HepG2 (cell line): ENCODE data around the gene STKLD1. TPM values are rescaled to one million over a fixed set of nuclear protein-coding genes. Genes with fewer than 3 reads are reported as not detected.

Experiments used
- ATAC-seq: fragments of 200-7000 bp; cut with Tn5 transposase; 3 replicates; pipeline ENCODE4 v1.9.1; 2020; ENCODE audit warnings: mild to moderate bottlenecking, moderate library complexity
- BruUV-seq: library from RNA; stranded (reverse); fragments of 400-500 nt; replicated peaks from 2 replicates; lab custom pipeline; 2021; lab: Mats Ljungman, UMichigan
- CTCF ChIA-PET: fragments of 300-600 bp; formaldehyde crosslinking; extraction: SDS; loops from one replicate; lab custom pipeline; 2021; ENCODE audit warnings: low total read pairs, inconsistent platforms, low intra/inter-chr PET ratio; lab: Yijun Ruan, JAX
- POLR2A ChIA-PET: fragments of 350-600 bp; sonication (Branson Sonifier 250); formaldehyde crosslinking; loops from one replicate; lab custom pipeline; 2020; ENCODE audit warnings: antibody characterized with exemption, inconsistent platforms; lab: Yijun Ruan, JAX
- DNase-seq: peaks from one replicate; pipeline ENCODE4 v3.0.0-alpha.2; 2015; ENCODE audit warnings: low spot score
- FAIRE-seq: peaks from 3 replicates; lab custom pipeline; 2011; peaks lifted over from hg19 to GRCh38; lab: Jason Lieb, UNC
- H2AFZ ChIP-seq: one replicate; pipeline ENCODE4 v1.6.1; 2011; ENCODE audit warnings: low read length, inconsistent platforms
- H3K27ac ChIP-seq: fragments of 300-600 bp; 3 replicates; pipeline ENCODE4 v1.8.0; 2011; ENCODE audit warnings: mixed run types, mild to moderate bottlenecking, mixed read lengths, low read length, inconsistent platforms; ENCODE audit not compliant: insufficient read depth; ENCODE audit errors: extremely low read length
- H3K27me3 ChIP-seq, 2 experiments: fragments of 200-600 bp in 1 of 2; 2 replicates in 1 of 2; 3 replicates in 1 of 2; pipeline versions ENCODE4 v1.6.0 to v1.8.0; 2011; ENCODE audit warnings: low read length in 2 of 2, mild to moderate bottlenecking in 2 of 2, moderate library complexity in 2 of 2, inconsistent platforms in 1 of 2; ENCODE audit not compliant: insufficient read depth in 2 of 2, control insufficient read depth in 1 of 2
- H3K36me3 ChIP-seq, 2 experiments: fragments of 200-600 bp in 1 of 2; replicated peaks in 1 of 2; 2 replicates in 1 of 2; 3 replicates in 1 of 2; pipeline versions ENCODE4 v1.5.1 to v1.8.0; 2011; ENCODE audit warnings: low read length in 2 of 2, inconsistent platforms in 1 of 2; ENCODE audit not compliant: insufficient read depth in 2 of 2, control insufficient read depth in 1 of 2
- H3K4me1 ChIP-seq: 2 replicates; pipeline ENCODE4 v1.5.1; 2012; ENCODE audit warnings: low read length, inconsistent platforms; ENCODE audit not compliant: insufficient read depth
- H3K4me2 ChIP-seq: 2 replicates; pipeline ENCODE4 v1.6.0; 2011; ENCODE audit warnings: low read depth, low read length, inconsistent platforms
- H3K4me3 ChIP-seq, 3 experiments: fragments of 200-600 bp in 1 of 3; sonication (generic), shearing (Covaris generic) in 1 of 3; replicated peaks in 1 of 3; 2 replicates each; pipeline ENCODE4 v1.5.1; 2011 to 2016; ENCODE audit warnings: low read length in 3 of 3, inconsistent platforms in 2 of 3, low read depth in 2 of 3, mild to moderate bottlenecking in 2 of 3, control low read depth in 1 of 3, mixed read lengths in 1 of 3; ENCODE audit not compliant: insufficient read depth in 1 of 3
- H3K79me2 ChIP-seq: one replicate; pipeline ENCODE4 v1.6.1; 2011; ENCODE audit warnings: low read length, inconsistent platforms; ENCODE audit not compliant: insufficient read depth
- H3K9ac ChIP-seq: 2 replicates; pipeline ENCODE4 v1.6.0; 2011; ENCODE audit warnings: mild to moderate bottlenecking, low read depth, low read length, inconsistent platforms; ENCODE audit not compliant: insufficient read depth
- H3K9me3 ChIP-seq: 2 replicates; pipeline ENCODE4 v1.5.1; 2012; ENCODE audit warnings: mild to moderate bottlenecking, low read length
- H4K20me1 ChIP-seq: 2 replicates; pipeline ENCODE4 v1.6.0; 2011; ENCODE audit warnings: inconsistent platforms, mild to moderate bottlenecking, low read length, moderate library complexity; ENCODE audit not compliant: insufficient read depth
- HCFC1 ChIP-seq: fragments of 150-350 bp; IDR thresholded peaks from 2 replicates; pipeline ENCODE4 v1.6.1; 2014; ENCODE audit warnings: low read depth, low read length
- ZBTB8A ChIP-seq: sonication (generic); formaldehyde crosslinking; IDR thresholded peaks from 2 replicates; pipeline ENCODE4 v1.4.0; 2020; ENCODE audit warnings: mild to moderate bottlenecking, low read depth, missing genetic modification reagents, borderline replicate concordance
- WGBS: methylation state at CpG from one replicate; pipeline ENCODE4 v1.1.6; 2017; ENCODE audit warnings: low lambda C conversion rate; 5-methylcytosine and 5-hydroxymethylcytosine counted together
- in situ Hi-C: cut with HindIII; loops from 2 replicates; pipeline ENCODE4 v1.10.0; 2017; ENCODE audit warnings: low pct_unique_long_range_greater_than_20kb; ENCODE audit not compliant: extremely low pct_ligation_motif_present
- intact Hi-C: fragments of 100-400 bp; cut with micrococcal nuclease; formaldehyde crosslinking; loops from one replicate; pipeline ENCODE4 v1.10.0; 2022; ENCODE audit not compliant: unreplicated experiment
- polyA plus RNA-seq, 8 experiments: library from polyadenylated mRNA; depleted of rRNA in 3 of 8; stranded (reverse) in 7 of 8; unstranded in 1 of 8; fragments of >200 nt; fragmentation: Illumina TruSeq in 4 of 8; extraction: Trizol in 4 of 8; gene quantifications; 2 replicates each; pipeline versions ENCODE4 v1.2.1 to v1.2.3, GENCODE V29; 2011 to 2016; ENCODE audit warnings: low read depth in 4 of 8, missing spikeins in 1 of 8, mixed read lengths in 1 of 8; ENCODE audit not compliant: insufficient read depth in 1 of 8
- total RNA-seq, 5 experiments: library from RNA; depleted of rRNA; stranded (reverse); fragments of >200 nt; fragmentation: Illumina TruSeq; extraction: Trizol; gene quantifications; 2 replicates each; pipeline ENCODE4 v1.2.3, GENCODE V29; 2016; ENCODE audit warnings: low read depth in 1 of 5
- TF ChIP-seq, protein P1 (sequence below): sonication (generic); formaldehyde crosslinking; IDR thresholded peaks from 2 replicates; pipeline ENCODE4 v1.4.0; 2020; ENCODE audit warnings: missing genetic modification reagents, borderline replicate concordance
- TF ChIP-seq, protein P2 (sequence below): sonication (generic); formaldehyde crosslinking; IDR thresholded peaks from 2 replicates; pipeline ENCODE4 v1.4.0; 2020; ENCODE audit warnings: missing genetic modification reagents
- TF ChIP-seq, protein P3 (sequence below): sonication (generic); formaldehyde crosslinking; IDR thresholded peaks from 2 replicates; pipeline ENCODE4 v1.4.0; 2020; ENCODE audit warnings: missing genetic modification reagents
- TF ChIP-seq, protein P4 (sequence below): fragments of 450-650 bp; IDR thresholded peaks from 2 replicates; pipeline ENCODE4 v1.6.1; 2017; ENCODE audit warnings: mild to moderate bottlenecking
- TF ChIP-seq, protein P5 (sequence below): sonication (generic); formaldehyde crosslinking; conservative IDR thresholded peaks from 2 replicates; pipeline ENCODE4 v1.4.0; 2020; ENCODE audit warnings: missing genetic modification reagents

The STKLD1 gene
- total and polyA plus RNA-seq, 2 of the 13 experiments (the other 11 are each of a cell fraction or from before 2014, with no cell fraction given): 1.5 to 2.2 TPM

DNA sequence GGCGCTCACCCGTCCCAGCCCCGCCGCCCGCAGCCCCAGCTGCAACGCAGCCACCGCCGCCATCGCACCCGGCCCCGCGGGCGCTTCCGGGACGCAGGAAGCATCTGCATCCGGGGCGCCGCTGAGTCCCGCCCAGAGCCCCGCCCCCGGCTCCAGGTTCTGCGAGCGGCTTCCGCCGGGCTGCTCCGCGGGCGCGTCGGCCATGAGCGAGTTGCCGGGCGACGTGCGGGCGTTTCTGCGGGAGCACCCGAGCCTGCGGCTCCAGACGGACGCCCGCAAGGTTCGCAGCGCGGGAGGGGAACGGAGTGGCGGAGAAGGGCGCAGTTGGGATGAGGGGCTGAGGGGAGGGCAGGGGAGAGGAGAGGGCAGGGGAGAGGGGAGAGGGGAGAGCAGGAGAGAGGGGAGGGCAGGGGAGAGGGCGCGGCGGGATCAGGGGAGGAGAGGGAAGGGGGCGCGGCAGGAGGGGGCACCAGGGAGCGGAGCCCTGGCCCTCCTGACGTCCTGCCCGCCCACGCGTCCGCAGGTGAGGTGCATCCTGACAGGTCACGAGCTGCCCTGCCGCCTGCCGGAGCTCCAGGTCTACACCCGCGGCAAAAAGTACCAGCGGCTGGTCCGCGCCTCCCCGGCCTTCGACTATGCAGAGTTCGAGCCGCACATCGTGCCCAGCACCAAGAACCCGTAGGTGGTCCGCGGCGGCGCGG is 19.6 kb upstream of the STKLD1 start, which contains the start of the genes SURF1 and SURF2:
SURF1 (minus strand) TSS at position 97 of the 701 bp plus-strand sequence; CDS start at position 63, 34 bp downstream.
SURF2 (plus strand) TSS at position 160 of the 701 bp plus-strand sequence; CDS start at position 203, 43 bp downstream.
- WGBS: under 1% methylated on average over 30 of the region's 78 CpGs
- peak within 1 kb of the TSS; percentile 89 for H3K9ac ChIP-seq
- ChIA-PET CTCF (interaction anchor here (0.7 kb wide), 1 partner anchor 47 kb away, joined by 3 read pairs; no protein-coding TSS in a partner anchor), POLR2A (interaction anchor here (0.7 to 1.8 kb wide), 11 partner anchors 9 to 358 kb away, joined by 3 to 22 read pairs (median 5); partner anchors contain the start of genes CACFD1, MED22, RPL7A and SLC2A6)
- peak; percentile 64 for ATAC-seq
- peaks cover 15% of the 10 kb centered on the region for H3K79me2 ChIP-seq
- peak; percentile 68 for DNase-seq
- H3K27me3 ChIP-seq: no peaks in the 10 kb centered on the region; a peak in 1 of 5 replicates
- peak within 1 kb of the TSS; percentile 61 for H3K27ac ChIP-seq
- H2AFZ ChIP-seq: no peak within 1 kb of the TSS
- intact Hi-C loops: loop anchor here (5.0 kb wide), 2 partner anchors 41 to 131 kb away; no protein-coding TSS in a partner anchor
- peaks cover 23% of the 10 kb centered on the region; the same call in 1 of the 2 replicates for H4K20me1 ChIP-seq
- H3K9me3 ChIP-seq: no peaks in the 10 kb centered on the region
- H3K4me2 ChIP-seq: peak within 1 kb of the TSS; percentile 86
- FAIRE-seq: no peak
- peaks cover 11 to 46% of the 10 kb centered on the region in 2 experiments for H3K36me3 ChIP-seq
- BruUV-seq: no TSS peak
- peaks cover 53% of the 10 kb centered on the region for H3K4me1 ChIP-seq
- peak within 1 kb of the TSS; percentile 80 to 91 (median 90) for H3K4me3 ChIP-seq
- in situ Hi-C loops: loop anchor here (5.0 kb wide), 2 partner anchors 51 to 131 kb away; no protein-coding TSS in a partner anchor
- TF ChIP-seq HCFC1 (no peak), ZBTB8A (no peak)
- TF ChIP-seq, protein P1, sequence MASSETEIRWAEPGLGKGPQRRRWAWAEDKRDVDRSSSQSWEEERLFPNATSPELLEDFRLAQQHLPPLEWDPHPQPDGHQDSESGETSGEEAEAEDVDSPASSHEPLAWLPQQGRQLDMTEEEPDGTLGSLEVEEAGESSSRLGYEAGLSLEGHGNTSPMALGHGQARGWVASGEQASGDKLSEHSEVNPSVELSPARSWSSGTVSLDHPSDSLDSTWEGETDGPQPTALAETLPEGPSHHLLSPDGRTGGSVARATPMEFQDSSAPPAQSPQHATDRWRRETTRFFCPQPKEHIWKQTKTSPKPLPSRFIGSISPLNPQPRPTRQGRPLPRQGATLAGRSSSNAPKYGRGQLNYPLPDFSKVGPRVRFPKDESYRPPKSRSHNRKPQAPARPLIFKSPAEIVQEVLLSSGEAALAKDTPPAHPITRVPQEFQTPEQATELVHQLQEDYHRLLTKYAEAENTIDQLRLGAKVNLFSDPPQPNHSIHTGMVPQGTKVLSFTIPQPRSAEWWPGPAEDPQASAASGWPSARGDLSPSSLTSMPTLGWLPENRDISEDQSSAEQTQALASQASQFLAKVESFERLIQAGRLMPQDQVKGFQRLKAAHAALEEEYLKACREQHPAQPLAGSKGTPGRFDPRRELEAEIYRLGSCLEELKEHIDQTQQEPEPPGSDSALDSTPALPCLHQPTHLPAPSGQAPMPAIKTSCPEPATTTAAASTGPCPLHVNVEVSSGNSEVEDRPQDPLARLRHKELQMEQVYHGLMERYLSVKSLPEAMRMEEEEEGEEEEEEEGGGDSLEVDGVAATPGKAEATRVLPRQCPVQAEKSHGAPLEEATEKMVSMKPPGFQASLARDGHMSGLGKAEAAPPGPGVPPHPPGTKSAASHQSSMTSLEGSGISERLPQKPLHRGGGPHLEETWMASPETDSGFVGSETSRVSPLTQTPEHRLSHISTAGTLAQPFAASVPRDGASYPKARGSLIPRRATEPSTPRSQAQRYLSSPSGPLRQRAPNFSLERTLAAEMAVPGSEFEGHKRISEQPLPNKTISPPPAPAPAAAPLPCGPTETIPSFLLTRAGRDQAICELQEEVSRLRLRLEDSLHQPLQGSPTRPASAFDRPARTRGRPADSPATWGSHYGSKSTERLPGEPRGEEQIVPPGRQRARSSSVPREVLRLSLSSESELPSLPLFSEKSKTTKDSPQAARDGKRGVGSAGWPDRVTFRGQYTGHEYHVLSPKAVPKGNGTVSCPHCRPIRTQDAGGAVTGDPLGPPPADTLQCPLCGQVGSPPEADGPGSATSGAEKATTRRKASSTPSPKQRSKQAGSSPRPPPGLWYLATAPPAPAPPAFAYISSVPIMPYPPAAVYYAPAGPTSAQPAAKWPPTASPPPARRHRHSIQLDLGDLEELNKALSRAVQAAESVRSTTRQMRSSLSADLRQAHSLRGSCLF: no peak
- TF ChIP-seq, protein P2, sequence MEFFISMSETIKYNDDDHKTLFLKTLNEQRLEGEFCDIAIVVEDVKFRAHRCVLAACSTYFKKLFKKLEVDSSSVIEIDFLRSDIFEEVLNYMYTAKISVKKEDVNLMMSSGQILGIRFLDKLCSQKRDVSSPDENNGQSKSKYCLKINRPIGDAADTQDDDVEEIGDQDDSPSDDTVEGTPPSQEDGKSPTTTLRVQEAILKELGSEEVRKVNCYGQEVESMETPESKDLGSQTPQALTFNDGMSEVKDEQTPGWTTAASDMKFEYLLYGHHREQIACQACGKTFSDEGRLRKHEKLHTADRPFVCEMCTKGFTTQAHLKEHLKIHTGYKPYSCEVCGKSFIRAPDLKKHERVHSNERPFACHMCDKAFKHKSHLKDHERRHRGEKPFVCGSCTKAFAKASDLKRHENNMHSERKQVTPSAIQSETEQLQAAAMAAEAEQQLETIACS (CRISPR knock-in tag): no peak
- TF ChIP-seq, protein P3, sequence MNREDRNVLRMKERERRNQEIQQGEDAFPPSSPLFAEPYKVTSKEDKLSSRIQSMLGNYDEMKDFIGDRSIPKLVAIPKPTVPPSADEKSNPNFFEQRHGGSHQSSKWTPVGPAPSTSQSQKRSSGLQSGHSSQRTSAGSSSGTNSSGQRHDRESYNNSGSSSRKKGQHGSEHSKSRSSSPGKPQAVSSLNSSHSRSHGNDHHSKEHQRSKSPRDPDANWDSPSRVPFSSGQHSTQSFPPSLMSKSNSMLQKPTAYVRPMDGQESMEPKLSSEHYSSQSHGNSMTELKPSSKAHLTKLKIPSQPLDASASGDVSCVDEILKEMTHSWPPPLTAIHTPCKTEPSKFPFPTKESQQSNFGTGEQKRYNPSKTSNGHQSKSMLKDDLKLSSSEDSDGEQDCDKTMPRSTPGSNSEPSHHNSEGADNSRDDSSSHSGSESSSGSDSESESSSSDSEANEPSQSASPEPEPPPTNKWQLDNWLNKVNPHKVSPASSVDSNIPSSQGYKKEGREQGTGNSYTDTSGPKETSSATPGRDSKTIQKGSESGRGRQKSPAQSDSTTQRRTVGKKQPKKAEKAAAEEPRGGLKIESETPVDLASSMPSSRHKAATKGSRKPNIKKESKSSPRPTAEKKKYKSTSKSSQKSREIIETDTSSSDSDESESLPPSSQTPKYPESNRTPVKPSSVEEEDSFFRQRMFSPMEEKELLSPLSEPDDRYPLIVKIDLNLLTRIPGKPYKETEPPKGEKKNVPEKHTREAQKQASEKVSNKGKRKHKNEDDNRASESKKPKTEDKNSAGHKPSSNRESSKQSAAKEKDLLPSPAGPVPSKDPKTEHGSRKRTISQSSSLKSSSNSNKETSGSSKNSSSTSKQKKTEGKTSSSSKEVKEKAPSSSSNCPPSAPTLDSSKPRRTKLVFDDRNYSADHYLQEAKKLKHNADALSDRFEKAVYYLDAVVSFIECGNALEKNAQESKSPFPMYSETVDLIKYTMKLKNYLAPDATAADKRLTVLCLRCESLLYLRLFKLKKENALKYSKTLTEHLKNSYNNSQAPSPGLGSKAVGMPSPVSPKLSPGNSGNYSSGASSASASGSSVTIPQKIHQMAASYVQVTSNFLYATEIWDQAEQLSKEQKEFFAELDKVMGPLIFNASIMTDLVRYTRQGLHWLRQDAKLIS: no peak
- TF ChIP-seq, protein P4, sequence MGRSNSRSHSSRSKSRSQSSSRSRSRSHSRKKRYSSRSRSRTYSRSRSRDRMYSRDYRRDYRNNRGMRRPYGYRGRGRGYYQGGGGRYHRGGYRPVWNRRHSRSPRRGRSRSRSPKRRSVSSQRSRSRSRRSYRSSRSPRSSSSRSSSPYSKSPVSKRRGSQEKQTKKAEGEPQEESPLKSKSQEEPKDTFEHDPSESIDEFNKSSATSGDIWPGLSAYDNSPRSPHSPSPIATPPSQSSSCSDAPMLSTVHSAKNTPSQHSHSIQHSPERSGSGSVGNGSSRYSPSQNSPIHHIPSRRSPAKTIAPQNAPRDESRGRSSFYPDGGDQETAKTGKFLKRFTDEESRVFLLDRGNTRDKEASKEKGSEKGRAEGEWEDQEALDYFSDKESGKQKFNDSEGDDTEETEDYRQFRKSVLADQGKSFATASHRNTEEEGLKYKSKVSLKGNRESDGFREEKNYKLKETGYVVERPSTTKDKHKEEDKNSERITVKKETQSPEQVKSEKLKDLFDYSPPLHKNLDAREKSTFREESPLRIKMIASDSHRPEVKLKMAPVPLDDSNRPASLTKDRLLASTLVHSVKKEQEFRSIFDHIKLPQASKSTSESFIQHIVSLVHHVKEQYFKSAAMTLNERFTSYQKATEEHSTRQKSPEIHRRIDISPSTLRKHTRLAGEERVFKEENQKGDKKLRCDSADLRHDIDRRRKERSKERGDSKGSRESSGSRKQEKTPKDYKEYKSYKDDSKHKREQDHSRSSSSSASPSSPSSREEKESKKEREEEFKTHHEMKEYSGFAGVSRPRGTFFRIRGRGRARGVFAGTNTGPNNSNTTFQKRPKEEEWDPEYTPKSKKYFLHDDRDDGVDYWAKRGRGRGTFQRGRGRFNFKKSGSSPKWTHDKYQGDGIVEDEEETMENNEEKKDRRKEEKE: no peak
- TF ChIP-seq, protein P5, sequence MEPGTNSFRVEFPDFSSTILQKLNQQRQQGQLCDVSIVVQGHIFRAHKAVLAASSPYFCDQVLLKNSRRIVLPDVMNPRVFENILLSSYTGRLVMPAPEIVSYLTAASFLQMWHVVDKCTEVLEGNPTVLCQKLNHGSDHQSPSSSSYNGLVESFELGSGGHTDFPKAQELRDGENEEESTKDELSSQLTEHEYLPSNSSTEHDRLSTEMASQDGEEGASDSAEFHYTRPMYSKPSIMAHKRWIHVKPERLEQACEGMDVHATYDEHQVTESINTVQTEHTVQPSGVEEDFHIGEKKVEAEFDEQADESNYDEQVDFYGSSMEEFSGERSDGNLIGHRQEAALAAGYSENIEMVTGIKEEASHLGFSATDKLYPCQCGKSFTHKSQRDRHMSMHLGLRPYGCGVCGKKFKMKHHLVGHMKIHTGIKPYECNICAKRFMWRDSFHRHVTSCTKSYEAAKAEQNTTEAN (CRISPR knock-in tag): no peak
